GM23338 (cell line): ENCODE data around the gene OR52E2.

Experiments
- CTCF ChIP-seq, 2 experiments: fragments of 200-600 bp in 1 of 2; sonication (generic) in 1 of 2; conservative IDR thresholded peaks; 2 replicates each; pipeline versions ENCODE4 v1.5.1 to v1.6.1; 2016 to 2017; ENCODE audit warnings: antibody characterized with exemption in 2 of 2, low read depth in 2 of 2, mild to moderate bottlenecking in 2 of 2, moderate library complexity in 1 of 2
- EZH2 ChIP-seq: fragments of 200-600 bp; sonication (generic); IDR thresholded peaks from one replicate; pipeline ENCODE4 v1.8.0; 2017; ENCODE audit warnings: antibody characterized with exemption, mild to moderate bottlenecking, low read depth; ENCODE audit not compliant: unreplicated experiment
- EZH2phosphoT487 ChIP-seq: fragments of 200-600 bp; sonication (generic); IDR thresholded peaks from one replicate; pipeline ENCODE4 v1.8.1; 2018; ENCODE audit warnings: antibody characterized with exemption; ENCODE audit not compliant: unreplicated experiment
- POLR2AphosphoS5 ChIP-seq: IDR thresholded peaks from 2 replicates; pipeline ENCODE4 v1.6.1; 2016; ENCODE audit warnings: antibody characterized with exemption, low read depth

- TF ChIP-seq CTCF (conservative IDR thresholded peaks at IDR 0.05; ENCODE audit: low read depth in 2 of 2) (no peak), EZH2phosphoT487 (no peak), EZH2 (no peak), POLR2AphosphoS5 (no peak)
Measured at GRCh38 chr11:5103066-5103465, 43.6 kb upstream of the OR52E2 start.
